Measurements from ENCODE around the gene RUNX3. TPM values are rescaled to one million over a fixed set of nuclear protein-coding genes. Genes with fewer than 3 reads are reported as not detected.

The RUNX3 gene
- total RNA-seq, 1 donor from 2014 or later = 13.1 TPM

GRCh38 chr1:24858277-24858676 is 71.8 kb downstream of the RUNX3 start:
- no peaks in the 10 kb centered on the region for H3K36me3 ChIP-seq
- H3K27me3 ChIP-seq = no peaks in the 10 kb centered on the region
- intact Hi-C loops (cut with DNase I) = loop anchor here (10.0 kb wide), 1 partner anchor 337 kb away; no protein-coding TSS in a partner anchor
- no peaks in the 10 kb centered on the region for H3K9me3 ChIP-seq
- H3K4me3 ChIP-seq = no peak overlapping the region
- no peak for ATAC-seq
- H3K27ac ChIP-seq = no peak overlapping the region
- H3K4me1 ChIP-seq = no peaks in the 10 kb centered on the region
- no peak for DNase-seq
- TF ChIP-seq CTCF (IDR thresholded peaks at IDR 0.05) = no peak

- Histone ChIP-seq H3K27ac (no peak overlapping the region), H3K9me3 (no peaks in the 10 kb centered on the region)
- no peak for ATAC-seq
These were observed 72.5 kb downstream of the RUNX3 start for GRCh38 chr1:24857507-24858133.

GRCh38 chr1:24856787-24857506 is 73.1 kb downstream of the RUNX3 start:
- Histone ChIP-seq H3K36me3 (no peaks in the 10 kb centered on the region), H3K9me3 (no peaks in the 10 kb centered on the region), H3K27ac (no peak overlapping the region), H3K4me1 (no peaks in the 10 kb centered on the region), H3K27me3 (no peaks in the 10 kb centered on the region), H3K4me3 (no peak overlapping the region)
- no peak for TF ChIP-seq CTCF (IDR thresholded peaks at IDR 0.05)
- ATAC-seq (no peak), DNase-seq (no peak)
- intact Hi-C loops (cut with DNase I) = loop anchor here (10.0 kb wide), 1 partner anchor 338 kb away; no protein-coding TSS in a partner anchor

More at GRCh38 chr1:24857507-24858133, 72.5 kb downstream of the RUNX3 start:
- no peaks in the 10 kb centered on the region for H3K4me1 ChIP-seq
- H3K36me3 ChIP-seq = no peaks in the 10 kb centered on the region
- H3K4me3 ChIP-seq = no peak overlapping the region
- no peaks in the 10 kb centered on the region for H3K27me3 ChIP-seq
- intact Hi-C loops (cut with DNase I) = loop anchor here (10.0 kb wide), 1 partner anchor 337 kb away; no protein-coding TSS in a partner anchor
- TF ChIP-seq CTCF (IDR thresholded peaks at IDR 0.05) = no peak
- no peak for DNase-seq

- DNase-seq = no peak
- ATAC-seq = no peak
- intact Hi-C loops (cut with DNase I) = loop anchor here (10.0 kb wide), 1 partner anchor 339 kb away; no protein-coding TSS in a partner anchor
These were observed 74.6 kb downstream of the RUNX3 start for GRCh38 chr1:24855474-24855873.

GRCh38 chr1:24853649-24854048 is 76.4 kb downstream of the RUNX3 start:
- Histone ChIP-seq H3K36me3 (no peaks in the 10 kb centered on the region), H3K4me1 (peaks cover 5% of the 10 kb centered on the region), H3K9me3 (no peaks in the 10 kb centered on the region), H3K27me3 (no peaks in the 10 kb centered on the region), H3K27ac (no peak overlapping the region), H3K4me3 (no peak overlapping the region)
- intact Hi-C loops (cut with DNase I) = loop anchor here (10.0 kb wide), 1 partner anchor 341 kb away; no protein-coding TSS in a partner anchor
- ATAC-seq (no peak), DNase-seq (no peak)
- no peak for TF ChIP-seq CTCF (IDR thresholded peaks at IDR 0.05)

More at GRCh38 chr1:24855474-24855873, 74.6 kb downstream of the RUNX3 start:
- Histone ChIP-seq H3K4me1 (no peaks in the 10 kb centered on the region), H3K27ac (no peak overlapping the region), H3K9me3 (no peaks in the 10 kb centered on the region), H3K4me3 (no peak overlapping the region), H3K27me3 (no peaks in the 10 kb centered on the region), H3K36me3 (no peaks in the 10 kb centered on the region)
- TF ChIP-seq CTCF (IDR thresholded peaks at IDR 0.05) = no peak

All from upper lobe of right lung (tissue), 1 donor.